ENCODE data around the gene PEX26. TPM values are rescaled to one million over a fixed set of nuclear protein-coding genes. Genes with fewer than 3 reads are reported as not detected.

The PEX26 gene
- total and polyA plus RNA-seq, 2 of the 13 experiments (the other 11 are each of a cell fraction or from before 2014, with no cell fraction given): 10.6 to 25.1 TPM

DNA sequence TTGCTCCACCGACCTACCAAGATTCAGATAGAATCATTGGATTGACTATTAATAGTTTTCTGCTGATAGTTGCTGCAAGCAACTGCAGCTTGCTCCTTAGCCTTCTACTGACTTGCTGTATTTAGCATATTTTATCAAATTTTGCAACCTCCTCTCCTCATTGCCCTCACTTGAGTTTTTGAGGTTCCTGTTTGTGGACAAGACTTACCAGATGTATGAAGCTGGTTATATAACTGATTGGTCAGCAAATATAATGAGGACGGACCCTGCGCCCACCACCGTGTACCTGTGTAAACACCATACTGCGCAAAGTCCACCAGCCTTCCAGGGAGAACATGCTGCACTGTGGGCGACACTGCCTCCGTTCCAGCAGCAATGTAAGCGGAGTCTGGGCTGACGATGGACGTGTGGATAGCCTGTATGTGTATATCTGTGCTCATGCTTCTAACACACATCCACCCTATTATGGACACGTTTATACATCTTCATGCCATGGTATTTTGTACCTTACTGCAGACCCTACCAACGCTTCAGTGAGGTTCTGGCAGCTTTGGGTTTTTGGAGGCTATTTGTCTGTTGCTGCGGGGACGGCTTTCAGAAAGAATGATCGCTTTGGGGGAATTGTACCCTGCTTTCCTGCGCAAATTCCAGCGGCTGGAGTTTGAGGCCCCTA, 70.6 kb downstream of the PEX26 start (continued):
- TF ChIP-seq ZNF83 (CRISPR knock-in tag; IDR thresholded peaks at IDR 0.05; ENCODE audit: borderline replicate concordance) (no peak), FOXA3 (CRISPR knock-in tag; IDR thresholded peaks at IDR 0.05) (peak; percentile 100), ZFX (CRISPR knock-in tag; IDR thresholded peaks at IDR 0.05; ENCODE audit: low read depth) (peak; percentile 66), ZNF253 (CRISPR knock-in tag; IDR thresholded peaks at IDR 0.05; ENCODE audit: borderline replicate concordance) (no peak), ZNF160 (CRISPR knock-in tag; IDR thresholded peaks at IDR 0.05) (peak; percentile 69; the same call in 1 of the 2 replicates), HDAC2 (CRISPR knock-in tag; IDR thresholded peaks at IDR 0.05) (peak; percentile 98), ZFYVE20 (CRISPR knock-in tag; IDR thresholded peaks at IDR 0.05; ENCODE audit: borderline replicate concordance, low read depth) (no peak), REPIN1 (CRISPR knock-in tag; IDR thresholded peaks at IDR 0.05; ENCODE audit: borderline replicate concordance, low read depth) (peak; percentile 92; the same call in 1 of the 2 replicates), RXRA (CRISPR knock-in tag; IDR thresholded peaks at IDR 0.05) (peak; percentile 71; the same call in 1 of the 2 replicates), MEF2D (CRISPR knock-in tag; IDR thresholded peaks at IDR 0.05) (peak; percentile 81), TAF1 (CRISPR knock-in tag; IDR thresholded peaks at IDR 0.05) (peak; percentile 77; the same call in 1 of the 2 replicates), GZF1 (CRISPR knock-in tag; IDR thresholded peaks at IDR 0.05) (no peak), TEAD3 (CRISPR knock-in tag; optimal IDR thresholded peaks at IDR 0.05; ENCODE audit: borderline replicate concordance) (peak; percentile 82)
- TF ChIP-seq, protein P1, sequence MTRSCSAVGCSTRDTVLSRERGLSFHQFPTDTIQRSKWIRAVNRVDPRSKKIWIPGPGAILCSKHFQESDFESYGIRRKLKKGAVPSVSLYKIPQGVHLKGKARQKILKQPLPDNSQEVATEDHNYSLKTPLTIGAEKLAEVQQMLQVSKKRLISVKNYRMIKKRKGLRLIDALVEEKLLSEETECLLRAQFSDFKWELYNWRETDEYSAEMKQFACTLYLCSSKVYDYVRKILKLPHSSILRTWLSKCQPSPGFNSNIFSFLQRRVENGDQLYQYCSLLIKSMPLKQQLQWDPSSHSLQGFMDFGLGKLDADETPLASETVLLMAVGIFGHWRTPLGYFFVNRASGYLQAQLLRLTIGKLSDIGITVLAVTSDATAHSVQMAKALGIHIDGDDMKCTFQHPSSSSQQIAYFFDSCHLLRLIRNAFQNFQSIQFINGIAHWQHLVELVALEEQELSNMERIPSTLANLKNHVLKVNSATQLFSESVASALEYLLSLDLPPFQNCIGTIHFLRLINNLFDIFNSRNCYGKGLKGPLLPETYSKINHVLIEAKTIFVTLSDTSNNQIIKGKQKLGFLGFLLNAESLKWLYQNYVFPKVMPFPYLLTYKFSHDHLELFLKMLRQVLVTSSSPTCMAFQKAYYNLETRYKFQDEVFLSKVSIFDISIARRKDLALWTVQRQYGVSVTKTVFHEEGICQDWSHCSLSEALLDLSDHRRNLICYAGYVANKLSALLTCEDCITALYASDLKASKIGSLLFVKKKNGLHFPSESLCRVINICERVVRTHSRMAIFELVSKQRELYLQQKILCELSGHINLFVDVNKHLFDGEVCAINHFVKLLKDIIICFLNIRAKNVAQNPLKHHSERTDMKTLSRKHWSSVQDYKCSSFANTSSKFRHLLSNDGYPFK (CRISPR knock-in tag; IDR thresholded peaks at IDR 0.05; ENCODE audit: borderline replicate concordance): peak; percentile 28; the same call in 1 of the 2 replicates
- TF ChIP-seq, protein P2, sequence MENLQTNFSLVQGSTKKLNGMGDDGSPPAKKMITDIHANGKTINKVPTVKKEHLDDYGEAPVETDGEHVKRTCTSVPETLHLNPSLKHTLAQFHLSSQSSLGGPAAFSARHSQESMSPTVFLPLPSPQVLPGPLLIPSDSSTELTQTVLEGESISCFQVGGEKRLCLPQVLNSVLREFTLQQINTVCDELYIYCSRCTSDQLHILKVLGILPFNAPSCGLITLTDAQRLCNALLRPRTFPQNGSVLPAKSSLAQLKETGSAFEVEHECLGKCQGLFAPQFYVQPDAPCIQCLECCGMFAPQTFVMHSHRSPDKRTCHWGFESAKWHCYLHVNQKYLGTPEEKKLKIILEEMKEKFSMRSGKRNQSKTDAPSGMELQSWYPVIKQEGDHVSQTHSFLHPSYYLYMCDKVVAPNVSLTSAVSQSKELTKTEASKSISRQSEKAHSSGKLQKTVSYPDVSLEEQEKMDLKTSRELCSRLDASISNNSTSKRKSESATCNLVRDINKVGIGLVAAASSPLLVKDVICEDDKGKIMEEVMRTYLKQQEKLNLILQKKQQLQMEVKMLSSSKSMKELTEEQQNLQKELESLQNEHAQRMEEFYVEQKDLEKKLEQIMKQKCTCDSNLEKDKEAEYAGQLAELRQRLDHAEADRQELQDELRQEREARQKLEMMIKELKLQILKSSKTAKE (CRISPR knock-in tag; IDR thresholded peaks at IDR 0.05; ENCODE audit: borderline replicate concordance): peak; percentile 89
- TF ChIP-seq, protein P3, sequence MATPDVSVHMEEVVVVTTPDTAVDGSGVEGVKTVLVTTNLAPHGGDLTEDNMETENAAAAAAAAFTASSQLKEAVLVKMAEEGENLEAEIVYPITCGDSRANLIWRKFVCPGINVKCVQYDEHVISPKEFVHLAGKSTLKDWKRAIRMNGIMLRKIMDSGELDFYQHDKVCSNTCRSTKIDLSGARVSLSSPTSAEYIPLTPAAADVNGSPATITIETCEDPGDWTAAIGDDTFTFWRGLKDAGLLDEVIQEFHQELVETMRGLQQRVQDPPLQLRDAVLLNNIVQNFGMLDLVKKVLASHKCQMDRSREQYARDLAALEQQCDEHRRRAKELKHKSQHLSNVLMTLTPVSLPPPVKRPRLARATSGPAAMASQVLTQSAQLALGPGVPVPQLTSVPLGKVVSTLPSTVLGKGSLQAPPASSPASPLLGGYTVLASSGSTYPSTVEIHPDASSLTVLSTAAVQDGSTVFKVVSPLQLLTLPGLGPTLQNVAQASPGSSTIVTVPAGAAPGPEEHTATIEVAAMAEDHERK (CRISPR knock-in tag; IDR thresholded peaks at IDR 0.05; ENCODE audit: low read depth): no peak
- TF ChIP-seq, protein P4, sequence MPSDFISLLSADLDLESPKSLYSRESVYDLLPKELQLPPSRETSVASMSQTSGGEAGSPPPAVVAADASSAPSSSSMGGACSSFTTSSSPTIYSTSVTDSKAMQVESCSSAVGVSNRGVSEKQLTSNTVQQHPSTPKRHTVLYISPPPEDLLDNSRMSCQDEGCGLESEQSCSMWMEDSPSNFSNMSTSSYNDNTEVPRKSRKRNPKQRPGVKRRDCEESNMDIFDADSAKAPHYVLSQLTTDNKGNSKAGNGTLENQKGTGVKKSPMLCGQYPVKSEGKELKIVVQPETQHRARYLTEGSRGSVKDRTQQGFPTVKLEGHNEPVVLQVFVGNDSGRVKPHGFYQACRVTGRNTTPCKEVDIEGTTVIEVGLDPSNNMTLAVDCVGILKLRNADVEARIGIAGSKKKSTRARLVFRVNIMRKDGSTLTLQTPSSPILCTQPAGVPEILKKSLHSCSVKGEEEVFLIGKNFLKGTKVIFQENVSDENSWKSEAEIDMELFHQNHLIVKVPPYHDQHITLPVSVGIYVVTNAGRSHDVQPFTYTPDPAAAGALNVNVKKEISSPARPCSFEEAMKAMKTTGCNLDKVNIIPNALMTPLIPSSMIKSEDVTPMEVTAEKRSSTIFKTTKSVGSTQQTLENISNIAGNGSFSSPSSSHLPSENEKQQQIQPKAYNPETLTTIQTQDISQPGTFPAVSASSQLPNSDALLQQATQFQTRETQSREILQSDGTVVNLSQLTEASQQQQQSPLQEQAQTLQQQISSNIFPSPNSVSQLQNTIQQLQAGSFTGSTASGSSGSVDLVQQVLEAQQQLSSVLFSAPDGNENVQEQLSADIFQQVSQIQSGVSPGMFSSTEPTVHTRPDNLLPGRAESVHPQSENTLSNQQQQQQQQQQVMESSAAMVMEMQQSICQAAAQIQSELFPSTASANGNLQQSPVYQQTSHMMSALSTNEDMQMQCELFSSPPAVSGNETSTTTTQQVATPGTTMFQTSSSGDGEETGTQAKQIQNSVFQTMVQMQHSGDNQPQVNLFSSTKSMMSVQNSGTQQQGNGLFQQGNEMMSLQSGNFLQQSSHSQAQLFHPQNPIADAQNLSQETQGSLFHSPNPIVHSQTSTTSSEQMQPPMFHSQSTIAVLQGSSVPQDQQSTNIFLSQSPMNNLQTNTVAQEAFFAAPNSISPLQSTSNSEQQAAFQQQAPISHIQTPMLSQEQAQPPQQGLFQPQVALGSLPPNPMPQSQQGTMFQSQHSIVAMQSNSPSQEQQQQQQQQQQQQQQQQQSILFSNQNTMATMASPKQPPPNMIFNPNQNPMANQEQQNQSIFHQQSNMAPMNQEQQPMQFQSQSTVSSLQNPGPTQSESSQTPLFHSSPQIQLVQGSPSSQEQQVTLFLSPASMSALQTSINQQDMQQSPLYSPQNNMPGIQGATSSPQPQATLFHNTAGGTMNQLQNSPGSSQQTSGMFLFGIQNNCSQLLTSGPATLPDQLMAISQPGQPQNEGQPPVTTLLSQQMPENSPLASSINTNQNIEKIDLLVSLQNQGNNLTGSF (CRISPR knock-in tag; IDR thresholded peaks at IDR 0.05): no peak
